GM21619 (cell line): ENCODE results near the gene SPIRE2.
"Not testable (repeated sequence)": the region's sequence is repeated elsewhere in the genome, so short reads cannot be mapped to it uniquely, and the experiment has no call there.

Experiments used
- ATAC-seq: cut with Tn5 transposase; IDR thresholded peaks from one replicate; pipeline ENCODE4 v1.9.1; 2021; ENCODE audit not compliant: unreplicated experiment

SPIRE2 gene

GRCh38 chr16:89863741-89864526, 35.7 kb downstream of the SPIRE2 start:
- ATAC-seq, result peak; percentile 78

- ATAC-seq, result peak; percentile 13
Measured at GRCh38 chr16:89864527-89864820, 36.2 kb downstream of the SPIRE2 start.

GRCh38 chr16:89867918-89868317, 39.6 kb downstream of the SPIRE2 start:
- no peak for ATAC-seq

- no peak for ATAC-seq
Measured at GRCh38 chr16:89869911-89870310, 41.6 kb downstream of the SPIRE2 start.

GRCh38 chr16:89870440-89870839, 42.2 kb downstream of the SPIRE2 start:
- ATAC-seq, result no peak

GRCh38 chr16:89871895-89872294, 43.6 kb downstream of the SPIRE2 start:
- no peak for ATAC-seq

GRCh38 chr16:89873109-89873971, 45.1 kb downstream of the SPIRE2 start, which contains the start of gene TCF25:
Gene TCF25 (plus strand): TSS chr16:89873592. CDS start chr16:89873668, 76 bp downstream.
- peak; percentile 46 for ATAC-seq

- peak; percentile 61 for ATAC-seq
Measured at GRCh38 chr16:89873972-89874689, 45.9 kb downstream of the SPIRE2 start.

GRCh38 chr16:89879123-89879522, 50.8 kb downstream of the SPIRE2 start:
- ATAC-seq, result not testable (repeated sequence)

GRCh38 chr16:89880477-89881367, 52.4 kb downstream of the SPIRE2 start:
- no peak for ATAC-seq

- ATAC-seq, result no peak
Measured at GRCh38 chr16:89881368-89881730, 53.1 kb downstream of the SPIRE2 start.

- no peak for ATAC-seq
Measured at GRCh38 chr16:89883346-89884040, 55.2 kb downstream of the SPIRE2 start.

GRCh38 chr16:89884041-89884421, 55.8 kb downstream of the SPIRE2 start:
- ATAC-seq, result no peak

GRCh38 chr16:89887243-89887642, 59.0 kb downstream of the SPIRE2 start:
- no peak for ATAC-seq

- ATAC-seq, result no peak
Measured at GRCh38 chr16:89890200-89890599, 61.9 kb downstream of the SPIRE2 start.

- ATAC-seq, result no peak
Measured at GRCh38 chr16:89890886-89891657, 62.8 kb downstream of the SPIRE2 start.

GRCh38 chr16:89892055-89892630, 63.9 kb downstream of the SPIRE2 start:
- ATAC-seq, result no peak

GRCh38 chr16:89892635-89893034, 64.4 kb downstream of the SPIRE2 start:
- no peak for ATAC-seq
